Mesenchymal stem cell (in vitro differentiated cells and primary cell): Measurements from ENCODE around the gene TNKS1BP1.

Experiments
- DNase-seq: peaks from one replicate; pipeline ENCODE4 v3.0.0-alpha.2; 2013
- H2AFZ ChIP-seq: one replicate; pipeline ENCODE4 v1.6.1; 2013; ENCODE audit warnings: low read depth, mild to moderate bottlenecking, control low read depth, inconsistent platforms, low read length, moderate library complexity
- H2AK5ac ChIP-seq: 2 replicates; pipeline ENCODE4 v1.6.1; 2013; ENCODE audit warnings: low read length, moderate library complexity, mild to moderate bottlenecking, inconsistent platforms; ENCODE audit not compliant: severe bottlenecking
- H2BK120ac ChIP-seq: one replicate; pipeline ENCODE4 v1.6.1; 2013; ENCODE audit warnings: low read depth, mild to moderate bottlenecking, inconsistent platforms, low read length, moderate library complexity
- H2BK12ac ChIP-seq, 2 experiments: one replicate each; pipeline ENCODE4 v1.6.1; 2013; ENCODE audit warnings: inconsistent platforms in 2 of 2, low read length in 2 of 2, mild to moderate bottlenecking in 2 of 2, moderate library complexity in 2 of 2, control low read depth in 1 of 2
- H2BK15ac ChIP-seq: one replicate; pipeline ENCODE4 v1.6.1; 2013; ENCODE audit warnings: mild to moderate bottlenecking, low read depth, inconsistent platforms; ENCODE audit not compliant: poor library complexity, severe bottlenecking
- H2BK5ac ChIP-seq: 2 replicates; pipeline ENCODE4 v1.6.1; 2013; ENCODE audit warnings: low read depth, mild to moderate bottlenecking, low read length, control low read depth, inconsistent platforms; ENCODE audit not compliant: poor library complexity, severe bottlenecking
- H3K14ac ChIP-seq, 2 experiments: one replicate each; pipeline ENCODE4 v1.6.1; 2013; ENCODE audit warnings: inconsistent platforms in 2 of 2, low read length in 2 of 2, control low read depth in 1 of 2, mild to moderate bottlenecking in 1 of 2, moderate library complexity in 1 of 2
- H3K18ac ChIP-seq, 2 experiments: one replicate each; pipeline ENCODE4 v1.6.1; 2013; ENCODE audit warnings: inconsistent platforms in 2 of 2, low read length in 2 of 2, control low read depth in 1 of 2, low read depth in 1 of 2, mild to moderate bottlenecking in 1 of 2
- H3K23ac ChIP-seq, 2 experiments: one replicate each; pipeline ENCODE4 v1.6.1; 2013; ENCODE audit warnings: inconsistent platforms in 2 of 2, low read length in 2 of 2, mild to moderate bottlenecking in 2 of 2, moderate library complexity in 2 of 2, control low read depth in 1 of 2
- H3K27ac ChIP-seq: 2 replicates; pipeline ENCODE4 v1.5.1; 2013; ENCODE audit warnings: mild to moderate bottlenecking, moderate library complexity, low read length, control low read depth, inconsistent platforms; ENCODE audit not compliant: poor library complexity, severe bottlenecking
- H3K27me3 ChIP-seq, 2 experiments: 2 replicates each; pipeline versions ENCODE4 v1.6.1 to v1.7.0; 2013; ENCODE audit warnings: low read length in 2 of 2, mild to moderate bottlenecking in 2 of 2, moderate library complexity in 2 of 2, control low read depth in 1 of 2, inconsistent platforms in 1 of 2; ENCODE audit not compliant: control insufficient read depth in 1 of 2, insufficient read depth in 1 of 2
- H3K36me3 ChIP-seq, 2 experiments: 2 replicates each; pipeline versions ENCODE4 v1.6.1 to v1.7.0; 2013; ENCODE audit warnings: low read length in 2 of 2, control low read depth in 1 of 2, inconsistent platforms in 1 of 2, low read depth in 1 of 2, mild to moderate bottlenecking in 1 of 2; ENCODE audit not compliant: insufficient read depth in 2 of 2, control insufficient read depth in 1 of 2
- H3K4ac ChIP-seq, 2 experiments: one replicate each; pipeline ENCODE4 v1.6.1; 2013; ENCODE audit warnings: inconsistent platforms in 2 of 2, low read length in 2 of 2, mild to moderate bottlenecking in 2 of 2, moderate library complexity in 2 of 2, control low read depth in 1 of 2, low read depth in 1 of 2
- H3K4me1 ChIP-seq: 2 replicates; pipeline ENCODE4 v1.6.1; 2013; ENCODE audit warnings: low read depth, low read length, control low read depth; ENCODE audit not compliant: control insufficient read depth, insufficient read depth
- H3K4me2 ChIP-seq: 2 replicates; pipeline ENCODE4 v1.6.1; 2013; ENCODE audit warnings: low read length, mild to moderate bottlenecking, inconsistent platforms; ENCODE audit not compliant: poor library complexity, severe bottlenecking
- H3K4me3 ChIP-seq, 2 experiments: 2 replicates each; pipeline versions ENCODE4 v1.5.1 to v1.7.0; 2013; ENCODE audit warnings: low read length in 2 of 2, mild to moderate bottlenecking in 2 of 2, control low read depth in 1 of 2, low read depth in 1 of 2; ENCODE audit not compliant: insufficient read depth in 1 of 2
- H3K79me1 ChIP-seq: replicated peaks from 2 replicates; pipeline ENCODE4 v1.6.1; 2013; ENCODE audit warnings: mild to moderate bottlenecking, control low read depth, low read length, inconsistent platforms; ENCODE audit not compliant: poor library complexity, severe bottlenecking
- H3K9ac ChIP-seq: 2 replicates; pipeline ENCODE4 v1.7.0; 2013; ENCODE audit warnings: mild to moderate bottlenecking, low read length, moderate library complexity
- H3K9me3 ChIP-seq: 2 replicates; pipeline ENCODE4 v1.7.0; 2013; ENCODE audit warnings: mild to moderate bottlenecking, low read length; ENCODE audit not compliant: control insufficient read depth
- H4K8ac ChIP-seq: one replicate; pipeline ENCODE4 v1.6.1; 2013; ENCODE audit warnings: inconsistent platforms, mild to moderate bottlenecking, low read length, moderate library complexity
- H4K91ac ChIP-seq: one replicate; pipeline ENCODE4 v1.6.1; 2013; ENCODE audit warnings: mild to moderate bottlenecking, low read length, inconsistent platforms
- WGBS: methylation state at CpG from one replicate; pipeline ENCODE4 v1.1.7; 2013; ENCODE audit warnings: mixed read lengths; 5-methylcytosine and 5-hydroxymethylcytosine counted together

Gene TNKS1BP1

GRCh38 chr11:57290288-57290687 lies 34.5 kb downstream of the TNKS1BP1 start:
- no peak overlapping the region for H3K23ac ChIP-seq
- no peak overlapping the region for H3K4me3 ChIP-seq
- no peak overlapping the region for H3K27ac ChIP-seq
- peak overlapping the region; percentile 74 for H3K9ac ChIP-seq
- H3K79me1 ChIP-seq = no peaks in the 10 kb centered on the region
- H3K4me2 ChIP-seq = no peak overlapping the region
- DNase-seq = peak; percentile 39
- H2BK5ac ChIP-seq = no peak overlapping the region
- WGBS = no CpG with 5 or more reads among the region's 1 CpG
- H3K4me1 ChIP-seq = peaks cover 17% of the 10 kb centered on the region
- H2BK12ac ChIP-seq = no peak overlapping the region
- H3K27me3 ChIP-seq = no peaks in the 10 kb centered on the region
- no peaks in the 10 kb centered on the region for H3K9me3 ChIP-seq
- H3K36me3 ChIP-seq = peaks cover 0 to 3% of the 10 kb centered on the region in 2 experiments
- H4K8ac ChIP-seq = no peak overlapping the region
- no peak overlapping the region for H3K14ac ChIP-seq
- H2BK120ac ChIP-seq = no peak overlapping the region
- H3K18ac ChIP-seq = no peak overlapping the region
- H2AFZ ChIP-seq = no peak overlapping the region
- no peak overlapping the region for H4K91ac ChIP-seq
- H2BK15ac ChIP-seq = no peak overlapping the region
- H2AK5ac ChIP-seq = no peak overlapping the region
- H3K4ac ChIP-seq = no peak overlapping the region

DNA sequence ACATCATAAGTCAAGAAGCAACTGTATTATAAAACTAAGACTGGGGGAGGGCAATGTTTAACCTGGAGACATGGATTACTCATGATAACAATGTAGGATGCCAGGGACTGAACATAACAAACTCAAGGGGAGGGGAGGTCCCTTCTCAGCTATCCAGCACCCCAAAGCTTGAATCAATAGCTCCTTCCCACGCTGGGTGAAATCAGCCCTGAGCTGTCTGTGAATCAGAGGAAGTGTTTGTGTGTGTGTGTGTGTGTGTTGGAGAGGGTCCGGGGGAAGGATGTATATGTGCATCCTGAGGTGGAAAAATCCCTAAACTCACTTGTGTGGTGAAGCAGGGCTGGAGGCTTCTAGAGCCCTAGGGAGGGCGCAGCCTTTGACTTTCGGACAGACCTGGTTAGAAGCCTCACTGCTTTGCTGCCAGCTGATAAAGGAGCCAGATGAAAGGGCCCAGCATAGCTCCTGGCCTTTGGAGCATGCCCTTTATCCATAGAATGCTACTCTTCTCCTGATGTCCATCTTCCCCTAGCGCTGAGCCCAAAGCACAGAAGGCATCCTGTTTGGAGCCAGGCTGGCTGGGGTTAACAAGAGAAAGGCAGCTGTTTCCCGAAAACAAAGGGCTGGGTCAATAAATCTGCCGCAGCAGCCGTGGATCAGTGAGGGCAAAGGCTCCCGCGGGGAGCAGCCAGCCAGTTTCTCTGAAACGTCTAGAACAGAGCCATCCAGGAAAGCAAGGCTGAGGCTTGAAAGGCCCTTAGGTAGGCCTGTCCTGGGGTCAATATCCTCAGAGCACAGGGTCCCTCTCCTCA lies 35.8 kb downstream of the TNKS1BP1 start:
- peak; percentile 56 for DNase-seq
- peak overlapping the region; percentile 12 for H4K8ac ChIP-seq

DNA sequence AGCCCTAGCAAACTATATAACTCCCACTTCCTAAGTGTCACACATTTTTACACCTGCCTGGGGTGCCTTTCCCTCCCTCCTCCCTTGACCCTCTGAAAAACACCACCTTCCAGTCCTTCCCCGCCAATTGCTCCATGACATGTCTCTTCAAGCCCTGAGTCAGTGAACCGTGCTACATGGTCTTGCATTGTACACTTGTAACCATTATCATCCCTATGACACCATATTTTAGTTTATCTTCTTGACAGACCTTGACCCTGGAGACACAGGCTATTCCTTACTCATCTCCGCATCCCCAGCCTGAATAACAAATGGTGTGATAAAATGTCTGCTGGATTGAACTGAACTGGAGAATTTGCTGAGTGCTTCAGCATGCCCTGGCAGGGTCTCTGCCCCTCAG lies 36.9 kb downstream of the TNKS1BP1 start:
- Histone ChIP-seq H3K79me1 (no peaks in the 10 kb centered on the region), H3K27me3 (no peaks in the 10 kb centered on the region), H3K4ac (peak overlapping the region in 1 of 2 experiments; percentile 6), H3K27ac (no peak overlapping the region), H2BK120ac (no peak overlapping the region), H3K4me1 (peaks cover 10% of the 10 kb centered on the region), H2BK15ac (no peak overlapping the region), H3K36me3 (no peaks in the 10 kb centered on the region), H2BK5ac (no peak overlapping the region), H3K18ac (no peak overlapping the region), H2AK5ac (no peak overlapping the region), H2AFZ (no peak overlapping the region), H3K9me3 (no peaks in the 10 kb centered on the region), H3K14ac (no peak overlapping the region), H3K4me3 (no peak overlapping the region), H2BK12ac (no peak overlapping the region), H4K91ac (no peak overlapping the region), H3K4me2 (no peak overlapping the region), H4K8ac (no peak overlapping the region), H3K23ac (no peak overlapping the region), H3K9ac (peak overlapping the region; percentile 74)
- DNase-seq = no peak
- 94% methylated on average over 2 of the region's 3 CpGs for WGBS

More for the DNA sequence above, 35.8 kb downstream of the TNKS1BP1 start:
- Histone ChIP-seq H2BK5ac (no peak overlapping the region), H2AFZ (no peak overlapping the region), H3K4me1 (peaks cover 14% of the 10 kb centered on the region), H4K91ac (no peak overlapping the region), H2AK5ac (no peak overlapping the region), H3K4me2 (no peak overlapping the region), H3K4me3 (peak overlapping the region in 1 of 2 experiments; percentile 4), H3K14ac (no peak overlapping the region), H3K27me3 (no peaks in the 10 kb centered on the region), H3K9ac (peak overlapping the region; percentile 74), H3K4ac (no peak overlapping the region), H2BK120ac (no peak overlapping the region), H2BK15ac (peak overlapping the region; percentile 44), H2BK12ac (no peak overlapping the region), H3K27ac (no peak overlapping the region), H3K23ac (no peak overlapping the region), H3K9me3 (no peaks in the 10 kb centered on the region), H3K36me3 (peaks cover 0 to 3% of the 10 kb centered on the region in 2 experiments), H3K18ac (peak overlapping the region in 1 of 2 experiments; percentile 24), H3K79me1 (no peaks in the 10 kb centered on the region)
- 18% methylated on average over 11 of the region's 11 CpGs for WGBS

- H3K18ac ChIP-seq = no peak overlapping the region
- no peak overlapping the region for H2BK120ac ChIP-seq
- no peak for DNase-seq
- H3K4me3 ChIP-seq = no peak overlapping the region
- no peak overlapping the region for H4K8ac ChIP-seq
- no peak overlapping the region for H2BK12ac ChIP-seq
- no peak overlapping the region for H3K14ac ChIP-seq
- no peaks in the 10 kb centered on the region for H3K27me3 ChIP-seq
- WGBS = 73% methylated on average over 2 of the region's 2 CpGs
- no peak overlapping the region for H4K91ac ChIP-seq
- peaks cover 5% of the 10 kb centered on the region for H3K9me3 ChIP-seq
- no peak overlapping the region for H3K23ac ChIP-seq
- no peak overlapping the region for H2AK5ac ChIP-seq
- no peaks in the 10 kb centered on the region for H3K79me1 ChIP-seq
- H3K27ac ChIP-seq = no peak overlapping the region
- no peaks in the 10 kb centered on the region for H3K36me3 ChIP-seq
- no peak overlapping the region for H3K4me2 ChIP-seq
- H2BK5ac ChIP-seq = no peak overlapping the region
- peaks cover 2% of the 10 kb centered on the region for H3K4me1 ChIP-seq
- no peak overlapping the region for H2BK15ac ChIP-seq
- peak overlapping the region; percentile 13 for H3K9ac ChIP-seq
- no peak overlapping the region for H2AFZ ChIP-seq
- no peak overlapping the region for H3K4ac ChIP-seq
Measured at GRCh38 chr11:57283231-57283990, 41.3 kb downstream of the TNKS1BP1 start.
